NCI-H2029 treated with DMSO at 0.1 percent for 48 hours (cell line): Measurements from ENCODE around the gene IL5RA.

Source experiments
- DNase-seq: peaks from one replicate; lab custom pipeline; 2025; lab: John Stamatoyannopoulos, UW

IL5RA gene, protein sequence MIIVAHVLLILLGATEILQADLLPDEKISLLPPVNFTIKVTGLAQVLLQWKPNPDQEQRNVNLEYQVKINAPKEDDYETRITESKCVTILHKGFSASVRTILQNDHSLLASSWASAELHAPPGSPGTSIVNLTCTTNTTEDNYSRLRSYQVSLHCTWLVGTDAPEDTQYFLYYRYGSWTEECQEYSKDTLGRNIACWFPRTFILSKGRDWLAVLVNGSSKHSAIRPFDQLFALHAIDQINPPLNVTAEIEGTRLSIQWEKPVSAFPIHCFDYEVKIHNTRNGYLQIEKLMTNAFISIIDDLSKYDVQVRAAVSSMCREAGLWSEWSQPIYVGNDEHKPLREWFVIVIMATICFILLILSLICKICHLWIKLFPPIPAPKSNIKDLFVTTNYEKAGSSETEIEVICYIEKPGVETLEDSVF

DNA sequence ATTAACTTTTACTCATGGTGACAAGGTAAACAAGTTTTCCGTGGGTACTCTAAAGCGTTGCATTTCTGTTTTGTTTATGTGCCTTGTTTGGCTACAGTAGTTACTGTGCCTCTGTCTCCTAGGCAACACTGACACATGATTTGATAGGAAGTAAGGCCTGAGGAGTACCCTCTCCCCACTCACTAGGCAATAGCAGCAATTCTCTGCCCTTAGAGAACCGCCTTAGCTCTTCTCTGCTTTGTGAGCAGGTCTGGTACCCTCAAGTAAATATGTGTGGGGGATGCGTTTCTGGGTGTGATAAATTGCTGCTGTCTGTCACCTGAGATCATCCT lies at the start of gene IL5RA:
Gene IL5RA, minus strand, starts transcription at position 76 of the 332 bp plus-strand sequence. CDS start 5,390 bp downstream, outside the sequence.
- peak; percentile 9 for DNase-seq

DNA sequence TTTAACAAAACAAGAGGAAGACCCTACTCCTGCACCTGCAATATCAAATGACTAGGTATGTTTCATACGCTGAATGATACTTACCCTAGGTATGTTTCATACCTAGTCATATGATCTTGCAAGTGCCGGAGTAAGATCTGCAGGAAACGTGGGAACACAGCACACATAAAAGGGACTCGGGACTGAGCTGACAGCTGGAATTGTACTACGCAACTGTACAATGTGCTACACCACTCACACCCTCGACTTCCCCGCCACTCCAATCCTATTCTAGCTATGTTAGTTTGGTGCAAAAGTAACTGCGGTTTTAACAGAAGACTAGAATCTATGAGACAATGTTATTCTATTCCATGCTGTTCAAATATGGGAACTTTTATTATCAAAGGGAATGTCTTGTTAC lies 47.3 kb upstream of the IL5RA start:
- no peak for DNase-seq

DNA sequence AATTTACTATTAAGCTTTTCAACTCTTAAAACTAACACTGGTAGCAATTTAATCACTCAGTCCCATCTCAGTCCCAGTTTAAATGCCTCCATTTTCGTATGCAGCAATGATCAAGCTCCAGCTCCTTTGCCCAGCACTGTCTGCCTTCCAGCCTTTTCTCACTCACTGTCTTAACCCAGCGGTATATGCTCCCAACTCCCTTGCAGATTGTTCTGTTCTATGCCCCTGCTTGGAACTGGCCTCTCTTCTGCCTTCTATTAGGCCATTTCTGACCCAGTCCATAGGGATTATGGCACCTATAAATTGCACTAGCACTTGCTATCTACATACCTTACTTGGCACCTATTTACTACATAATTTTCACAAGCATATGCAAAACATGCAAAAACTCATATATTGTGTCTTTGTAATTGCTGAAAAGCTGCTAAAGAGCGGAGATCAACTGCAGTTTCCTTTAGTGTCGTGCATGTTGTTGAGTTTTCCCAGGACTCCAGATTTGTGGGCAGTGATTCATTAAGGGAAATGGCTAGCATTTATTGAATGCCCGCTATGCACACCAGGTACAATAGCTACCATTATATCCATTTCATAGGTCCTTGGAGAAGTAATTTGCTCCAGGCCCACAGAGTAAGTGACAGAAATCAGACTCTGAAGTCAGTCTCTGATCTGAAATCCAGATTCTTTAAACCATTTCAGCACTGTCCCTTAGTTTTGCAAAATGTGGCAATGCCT lies 44.9 kb upstream of the IL5RA start:
- DNase-seq, result no peak

DNA sequence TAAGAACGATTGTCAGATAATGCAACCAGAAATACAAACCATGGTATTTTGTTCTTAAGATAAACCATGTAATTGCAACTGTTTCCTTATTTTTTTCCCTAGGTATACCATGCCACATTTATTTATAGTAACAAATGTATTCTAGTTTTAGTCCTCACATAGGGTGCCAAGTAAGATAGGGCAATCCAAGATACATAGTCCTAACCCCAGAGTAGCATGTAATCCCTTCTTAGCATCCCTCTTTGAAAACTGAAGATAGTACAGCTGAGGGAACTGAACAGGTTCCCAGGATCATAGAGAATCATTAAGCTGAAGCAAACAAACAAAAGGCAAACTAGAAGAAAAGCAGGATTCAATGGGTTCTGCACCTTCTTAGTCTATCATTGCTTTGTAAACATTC lies 41.3 kb upstream of the IL5RA start:
- DNase-seq, result no peak

DNA sequence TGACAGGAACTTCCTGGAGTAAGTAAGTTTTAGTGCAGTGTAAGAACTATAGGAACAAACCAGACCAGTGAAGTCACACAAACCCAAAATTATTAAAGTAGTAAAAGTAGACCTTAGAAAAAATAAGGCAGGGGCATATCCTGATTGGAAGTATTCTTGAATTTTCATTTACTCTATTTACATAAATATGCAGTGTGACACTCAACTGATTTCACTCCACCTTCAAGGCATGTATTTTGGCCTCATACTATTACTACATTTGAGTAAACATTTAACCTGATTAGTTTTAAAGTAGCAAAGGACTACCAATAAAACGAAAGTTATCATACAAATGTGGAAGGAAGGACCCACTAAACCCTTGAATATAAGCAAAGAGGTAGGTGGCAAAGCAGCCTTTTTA lies 39.4 kb upstream of the IL5RA start:
- DNase-seq, result no peak

DNA sequence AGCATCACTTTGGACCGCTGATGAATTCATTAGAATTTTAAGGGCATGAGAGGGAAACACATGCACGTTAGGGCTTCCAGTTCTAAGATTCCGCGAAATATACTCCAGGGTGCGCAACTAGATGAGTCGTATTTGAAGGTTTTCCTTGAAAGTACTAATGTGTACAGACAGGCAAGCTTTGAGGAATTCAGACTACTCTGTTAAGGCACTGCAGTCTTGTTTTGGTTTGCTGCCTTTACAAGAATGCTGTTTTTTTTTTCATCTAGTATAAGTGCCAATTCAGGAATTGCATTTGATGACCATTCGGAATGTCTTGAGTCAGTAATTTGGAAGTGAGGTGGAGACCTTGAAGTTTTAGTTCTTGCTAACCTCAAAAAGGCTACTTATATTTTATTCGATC lies 35.7 kb upstream of the IL5RA start:
- no peak for DNase-seq

DNA sequence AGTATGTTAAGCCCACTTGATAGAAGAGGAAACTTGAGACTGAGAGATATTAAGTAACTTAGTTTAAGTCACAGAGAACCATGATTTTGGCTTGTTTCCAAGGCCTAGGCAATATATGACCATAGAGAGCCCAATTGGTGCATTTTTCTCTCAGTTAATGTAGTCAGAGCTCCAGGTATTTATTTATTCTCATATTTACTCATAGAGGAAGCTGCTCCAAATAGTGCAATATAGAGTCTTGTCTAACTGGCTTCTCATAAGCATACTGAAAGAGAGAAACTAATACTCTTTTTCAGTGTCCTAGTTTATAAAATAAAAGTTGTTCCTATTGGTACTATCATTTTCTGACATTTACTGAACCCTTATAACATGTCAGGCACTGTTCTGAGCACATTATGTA lies 31.8 kb upstream of the IL5RA start:
- no peak for DNase-seq

DNA sequence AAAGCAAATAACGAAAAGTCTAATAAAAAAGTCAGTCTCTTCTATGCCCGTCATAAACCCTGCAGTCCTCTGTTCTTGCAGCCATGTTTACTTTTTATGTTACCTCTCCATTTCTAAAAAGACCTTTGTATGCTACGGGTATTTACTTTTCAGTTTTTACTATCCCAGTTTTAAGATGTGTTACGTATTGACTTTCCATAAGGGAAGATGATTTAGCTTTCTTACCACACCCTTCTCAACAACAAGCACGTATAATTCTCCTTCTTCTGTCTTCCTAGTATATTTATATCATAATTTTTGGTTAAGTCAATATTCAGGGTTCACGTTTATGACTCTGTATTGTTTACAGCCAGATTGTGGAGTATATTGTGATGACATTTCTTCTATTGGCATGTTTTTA lies 27.4 kb upstream of the IL5RA start:
- DNase-seq, result no peak

DNA sequence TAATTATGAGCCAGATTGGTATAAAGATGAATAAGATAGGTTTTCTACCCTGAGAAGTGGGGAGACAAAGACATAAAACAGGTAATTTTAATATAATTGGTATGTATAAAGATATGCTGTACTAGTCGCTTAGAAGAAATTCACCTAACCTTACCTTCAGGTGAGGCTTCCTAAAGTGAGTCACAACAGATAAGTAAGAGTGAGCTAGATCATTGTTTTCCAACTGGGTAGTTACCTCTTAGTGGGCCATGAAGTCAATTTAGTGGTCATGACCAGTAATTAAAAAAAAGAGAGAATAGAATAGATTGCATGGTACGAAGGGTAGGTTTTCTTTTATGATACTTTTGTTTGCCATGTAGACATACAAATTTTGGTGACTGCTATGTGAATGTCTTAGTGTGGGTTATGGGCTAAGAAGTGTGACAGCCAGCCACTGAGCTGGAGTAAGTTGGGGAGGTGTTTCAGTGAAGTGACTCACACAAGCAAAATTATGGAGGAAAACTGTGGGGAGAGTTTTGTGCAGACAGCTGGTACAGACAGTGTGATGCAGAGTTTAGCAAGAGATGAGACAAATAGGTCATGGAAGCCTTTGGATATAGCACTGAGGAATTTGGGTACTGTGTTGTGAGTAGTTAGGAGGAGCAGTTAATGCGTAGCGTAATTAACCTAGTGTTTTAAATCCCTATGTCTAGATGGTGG lies 24.7 kb upstream of the IL5RA start:
- DNase-seq, result no peak

DNA sequence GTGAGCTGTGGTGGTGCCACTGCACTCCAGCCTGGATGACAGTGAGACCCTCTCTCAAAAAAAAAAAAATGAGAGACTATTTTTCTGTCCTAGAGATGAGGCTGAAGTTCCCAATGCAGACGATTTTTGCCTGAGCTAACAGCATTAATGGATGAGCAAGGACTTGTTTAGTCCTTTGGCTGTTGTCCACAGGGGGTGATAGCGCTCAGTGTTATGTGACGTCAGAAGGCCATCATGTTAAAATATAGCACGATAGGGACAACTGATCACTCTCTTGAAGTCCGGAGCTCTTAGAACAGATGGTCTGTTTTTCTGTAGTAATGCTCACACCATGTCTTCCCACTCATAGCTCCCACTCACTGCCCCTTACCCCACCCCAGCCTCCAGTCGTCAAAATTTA lies 23.3 kb upstream of the IL5RA start:
- no peak for DNase-seq

DNA sequence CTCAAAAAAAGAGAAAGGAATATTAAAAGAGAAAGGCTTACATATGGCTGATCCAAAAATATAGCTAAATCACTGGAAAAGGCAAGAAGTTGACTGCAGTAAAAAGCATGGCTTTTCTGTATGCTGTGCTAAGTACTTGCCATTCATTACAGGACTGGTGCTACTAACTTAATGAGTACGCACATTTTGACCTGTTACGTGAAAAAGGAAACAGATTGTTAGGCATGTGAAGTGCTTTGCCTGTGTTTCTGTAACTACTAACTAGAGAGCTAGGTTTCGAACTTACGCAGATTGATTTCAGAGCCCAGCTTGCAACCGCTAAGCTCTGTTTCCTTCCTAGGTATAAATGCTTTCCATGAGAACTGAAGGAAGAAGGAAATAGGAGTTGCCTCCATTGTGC lies 19.4 kb upstream of the IL5RA start:
- DNase-seq, result no peak

DNA sequence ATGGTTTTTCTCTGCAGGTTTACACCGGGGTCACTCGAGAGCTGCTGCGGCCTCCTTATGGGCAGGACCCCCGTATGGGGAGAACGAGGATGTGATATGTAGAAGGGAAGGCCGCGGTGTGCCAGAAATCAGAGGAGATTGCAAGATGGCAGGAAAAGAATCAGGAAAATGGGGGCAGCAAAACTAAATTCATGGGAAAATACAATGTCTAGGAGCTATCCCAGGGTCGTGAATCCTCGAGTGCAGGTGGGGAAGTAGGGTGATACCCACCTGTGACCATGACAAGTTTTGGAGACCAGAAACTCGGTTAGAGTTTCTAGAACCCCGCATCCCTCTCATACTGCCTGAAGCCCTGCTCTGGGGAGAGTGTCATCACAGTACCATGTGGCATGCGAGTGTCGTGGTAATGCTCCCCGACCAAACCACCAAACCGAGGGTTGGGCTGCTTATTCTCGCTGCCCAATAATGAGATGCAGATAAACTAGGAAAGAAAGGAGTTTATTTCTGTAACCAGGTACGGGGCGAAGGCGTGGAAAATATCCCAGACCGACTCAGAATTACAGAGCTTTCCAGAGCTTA lies 17.3 kb upstream of the IL5RA start:
- no peak for DNase-seq

DNA sequence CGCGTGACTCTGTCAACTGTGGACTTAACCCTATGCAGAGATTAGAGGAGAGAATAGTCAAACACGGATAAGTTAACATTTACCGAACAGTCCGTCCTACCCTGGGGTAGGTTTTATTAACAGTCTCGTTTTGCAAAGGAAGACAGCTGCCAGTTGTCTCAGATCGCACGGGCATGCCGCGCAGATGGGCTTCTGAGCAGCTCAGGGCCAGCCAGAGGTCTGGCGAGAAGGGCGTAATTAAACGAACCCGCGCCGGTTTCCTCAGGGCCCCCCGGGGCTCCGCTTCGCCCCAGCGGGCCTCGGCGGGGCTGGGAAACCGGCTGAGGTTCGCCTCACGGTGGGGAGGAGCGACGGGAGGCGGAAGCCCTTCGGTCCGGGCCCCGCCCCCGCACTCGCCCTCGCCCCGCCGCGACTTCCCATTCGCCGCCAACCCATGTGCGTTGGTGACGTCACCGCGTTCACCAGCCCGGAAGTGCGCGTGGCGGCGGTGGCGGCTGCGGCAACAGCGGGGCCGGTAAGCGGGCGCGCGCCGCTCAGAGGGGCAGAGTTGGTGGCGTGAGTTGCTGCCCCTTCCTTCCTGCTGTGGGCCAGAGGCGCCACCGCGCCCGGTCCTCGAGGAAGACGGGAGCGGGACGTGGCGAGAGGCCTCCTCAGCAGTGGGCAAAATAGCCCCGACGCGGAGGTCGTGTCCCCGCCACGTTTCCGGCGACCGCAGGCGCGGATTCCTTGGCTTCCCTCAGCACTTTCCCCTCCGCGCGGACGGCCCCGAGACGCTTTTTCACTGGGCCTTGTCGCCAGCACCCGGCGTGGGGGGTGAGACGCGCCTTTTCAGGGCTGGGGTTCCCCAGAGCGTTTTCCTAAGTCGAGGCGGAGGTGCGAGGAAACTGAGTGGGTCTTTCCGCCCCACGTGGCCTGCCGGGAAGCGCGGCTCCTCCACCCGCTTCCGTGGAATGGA lies 16.6 kb upstream of the IL5RA start, which contains the start of gene TRNT1:
Gene TRNT1, plus strand, starts transcription at position 464 of the 955 bp plus-strand sequence. CDS start 2,101 bp downstream, outside the sequence.
- peak; percentile 76 for DNase-seq

DNA sequence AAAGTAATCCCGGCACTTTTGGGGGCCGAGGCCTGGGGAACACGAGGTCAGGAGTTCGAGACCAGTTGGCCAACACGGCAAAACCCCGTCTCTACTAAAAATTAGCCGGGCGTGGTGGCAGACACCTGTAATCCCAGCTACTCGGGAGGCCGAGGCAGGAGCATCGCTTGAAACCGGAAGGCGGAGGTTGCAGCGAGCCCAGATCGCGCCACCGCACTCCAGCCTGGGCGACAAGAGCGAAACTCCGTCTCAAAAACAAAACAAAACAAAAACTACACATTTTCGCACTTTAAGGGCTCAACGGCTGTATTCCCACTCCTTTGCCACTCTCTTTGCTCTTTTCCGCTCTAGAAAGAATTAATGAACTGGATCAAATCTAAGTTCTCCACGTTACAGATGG lies 15.8 kb upstream of the IL5RA start:
- DNase-seq, result no peak

DNA sequence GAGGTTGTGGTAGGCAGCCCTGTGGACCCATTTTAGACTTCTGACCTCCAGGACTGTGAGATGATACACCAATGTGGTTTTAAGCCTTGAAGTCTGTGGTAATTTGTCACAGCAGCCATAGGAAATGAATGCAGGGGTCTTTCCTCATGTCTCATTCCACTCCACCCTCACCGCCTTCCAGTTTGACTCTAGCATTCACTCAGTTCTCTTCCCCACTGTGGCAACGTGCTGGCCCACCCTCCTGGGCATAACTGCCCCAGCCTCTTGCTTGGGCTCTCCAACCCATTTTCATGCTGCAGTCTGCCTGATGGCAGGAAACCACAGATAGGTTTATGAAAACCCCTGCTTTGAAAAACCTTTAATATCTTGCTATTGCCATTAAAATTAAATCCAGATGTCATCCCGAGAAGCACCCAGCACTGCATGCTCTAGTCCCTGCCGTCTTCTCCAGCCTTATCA lies 9.2 kb upstream of the IL5RA start:
- DNase-seq, result no peak

DNA sequence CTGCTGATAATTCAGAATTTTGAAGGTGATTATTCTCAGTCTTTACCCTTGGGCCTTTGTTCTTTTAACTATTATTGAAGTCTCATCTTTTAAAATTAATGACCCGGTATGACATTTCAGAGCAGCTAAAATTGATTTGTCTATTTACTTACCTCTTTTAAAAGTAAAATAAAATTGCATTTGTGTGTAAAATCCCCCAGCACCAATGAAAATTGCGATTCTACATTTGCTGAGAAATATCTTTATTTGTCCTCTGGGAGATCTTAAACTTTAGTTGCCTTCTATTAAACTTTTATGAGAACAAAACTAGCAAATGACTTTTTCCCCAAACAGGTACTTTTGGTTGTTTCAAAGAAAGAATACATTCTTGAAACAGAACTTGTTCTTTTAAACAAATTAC lies 7.5 kb upstream of the IL5RA start:
- no peak for DNase-seq

DNA sequence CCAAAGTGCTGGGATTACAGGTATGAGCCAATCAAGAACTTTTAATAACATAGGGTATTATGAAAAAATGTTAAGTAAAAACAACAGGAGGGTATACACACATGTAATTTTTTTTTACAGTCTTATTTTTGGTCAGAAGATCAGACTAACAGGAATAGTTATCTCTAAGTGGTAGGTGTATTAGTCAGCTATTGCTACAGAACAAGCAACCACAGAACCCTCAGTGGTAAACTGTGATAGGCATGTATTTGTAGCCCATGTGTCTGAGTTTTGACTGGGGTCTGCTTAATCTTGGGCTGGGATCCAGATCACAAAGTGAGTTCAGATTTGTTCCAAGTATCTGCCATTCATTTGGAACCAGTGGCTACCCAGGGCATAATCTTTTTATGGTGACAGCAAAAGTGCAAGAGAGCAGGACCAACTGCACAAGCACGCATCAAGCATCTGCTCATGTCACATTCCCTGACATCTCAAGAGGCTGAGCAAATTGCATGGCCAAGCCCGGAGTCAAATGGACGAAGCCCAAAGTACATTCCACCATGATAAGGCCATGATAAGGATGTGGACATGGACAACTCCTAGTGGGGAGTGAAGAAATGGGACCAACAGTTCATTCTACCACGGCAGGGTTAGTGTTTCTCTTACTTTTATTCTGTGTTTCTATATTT lies 3.0 kb upstream of the IL5RA start:
- DNase-seq, result no peak

DNA sequence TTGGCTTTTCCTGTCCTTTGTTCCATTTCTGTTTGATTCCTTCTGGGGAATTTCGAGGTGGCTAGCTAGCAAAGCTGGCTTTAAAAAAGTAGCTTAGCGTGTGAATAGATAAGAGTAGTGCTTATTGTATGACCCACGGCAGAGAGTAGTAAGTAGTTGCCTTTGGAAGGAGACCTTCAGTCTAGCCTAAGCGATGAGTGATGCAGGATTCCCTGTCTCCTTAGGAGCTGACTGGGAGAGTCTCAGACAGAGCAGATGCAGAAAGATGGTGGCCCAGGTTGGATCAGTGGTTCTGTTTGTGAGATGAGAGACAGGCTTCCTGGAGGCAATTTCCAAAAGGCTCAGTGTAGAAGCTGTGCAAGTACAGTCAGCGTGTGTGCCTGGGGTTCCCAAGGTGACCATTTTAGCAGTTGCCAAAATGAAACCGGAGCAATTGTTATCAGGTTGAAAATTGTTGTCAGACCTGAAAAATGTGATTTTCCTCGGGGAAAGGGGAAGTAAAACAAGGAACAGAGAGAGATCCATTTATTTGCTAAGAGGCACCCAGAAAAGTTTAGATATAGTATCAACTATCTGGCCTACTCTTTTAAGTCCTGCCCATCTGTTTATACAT lies 681 bp upstream of the IL5RA start:
- no peak for DNase-seq

DNA sequence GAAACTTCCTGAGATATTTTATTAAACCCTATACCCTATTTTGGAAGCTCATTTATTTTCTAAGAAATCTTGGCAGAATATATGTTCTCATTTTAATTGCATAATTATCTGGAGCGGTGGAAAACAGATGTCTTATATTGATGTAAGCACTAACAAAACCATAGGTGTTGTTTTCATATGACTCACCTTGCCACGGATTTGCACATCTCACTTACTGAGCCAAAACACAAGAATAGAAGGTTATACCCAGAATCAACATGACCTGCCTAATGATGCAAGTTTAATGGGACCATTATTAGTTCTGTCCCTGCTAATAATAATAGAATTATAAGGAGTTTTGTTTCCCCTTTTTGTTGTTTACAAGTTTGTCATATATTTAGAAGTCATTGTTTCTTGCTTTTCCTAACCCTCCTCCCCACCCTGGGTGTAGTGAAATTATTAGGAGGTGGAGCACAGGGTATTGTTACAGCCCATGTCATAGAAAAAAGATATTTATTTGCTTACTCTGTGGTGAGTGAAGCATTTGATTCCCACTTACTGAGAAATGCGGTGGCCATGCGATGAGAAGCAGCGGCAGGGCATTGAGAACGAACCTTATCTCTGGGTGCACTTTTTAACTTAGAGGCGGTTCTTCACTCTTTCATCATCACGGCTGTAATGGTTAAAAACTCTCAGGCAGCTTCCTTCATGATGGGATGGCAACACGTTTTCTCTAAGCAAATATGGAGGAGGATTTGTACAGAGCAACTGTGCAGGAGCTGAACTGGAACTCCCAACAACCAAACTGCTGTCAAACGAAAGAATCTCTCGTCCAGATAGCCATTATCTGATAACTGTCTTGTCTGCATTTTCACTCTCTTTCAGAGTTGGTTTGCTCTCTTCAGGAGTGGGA lies 521 bp downstream of the IL5RA start:
- no peak for DNase-seq
